GM12878 (cell line): ENCODE data around the gene PTCHD4. TPM values are rescaled to one million over a fixed set of nuclear protein-coding genes. Genes with fewer than 3 reads are reported as not detected.

Source experiments
- ATAC-seq: fragments of 200-7000 bp; cut with Tn5 transposase; 3 replicates; pipeline ENCODE4 v1.9.1; 2020; ENCODE audit warnings: mild to moderate bottlenecking, moderate library complexity
- BruUV-seq: library from RNA; stranded (reverse); fragments of 400-500 nt; replicated peaks from 2 replicates; lab custom pipeline; 2021; lab: Mats Ljungman, UMichigan
- CTCF ChIA-PET: fragments of 300-600 bp; sonication (Branson Sonifier 250); formaldehyde crosslinking; extraction: SDS; loops from one replicate; lab custom pipeline; 2021; ENCODE audit warnings: inconsistent platforms; lab: Yijun Ruan, JAX
- POLR2A ChIA-PET: fragments of 350-600 bp; formaldehyde crosslinking; extraction: SDS; loops from one replicate; lab custom pipeline; 2021; ENCODE audit warnings: inconsistent platforms; lab: Charles Lee
- RAD21 ChIA-PET: fragments of 300-600 bp; sonication (Branson Sonifier 250); formaldehyde crosslinking; loops from one replicate; lab custom pipeline; 2023; ENCODE audit warnings: antibody characterized with exemption; ENCODE audit not compliant: unreplicated experiment; lab: Charles Lee
- SMC1A ChIA-PET: fragments of 300-600 bp; sonication (Branson Sonifier 250); formaldehyde crosslinking; loops from one replicate; lab custom pipeline; 2023; ENCODE audit not compliant: unreplicated experiment, uncharacterized antibody; lab: Charles Lee
- DNase-seq: peaks from one replicate; pipeline ENCODE4 v3.0.0-alpha.2; 2011; ENCODE audit warnings: low read depth, low spot score
- FAIRE-seq: peaks from 3 replicates; lab custom pipeline; 2011; peaks lifted over from hg19 to GRCh38; lab: Jason Lieb, UNC
- H2AFZ ChIP-seq: 2 replicates; pipeline ENCODE4 v1.6.0; 2011; ENCODE audit warnings: low read depth, low read length, control low read depth; ENCODE audit not compliant: control insufficient read depth
- H3K27ac ChIP-seq: 2 replicates; pipeline ENCODE4 v1.5.1; 2011; ENCODE audit warnings: control low read depth; ENCODE audit not compliant: control insufficient read depth, insufficient read depth
- H3K27me3 ChIP-seq, 2 experiments: replicated peaks in 1 of 2; 2 replicates each; pipeline versions ENCODE4 v1.6.0 to v1.6.1; 2011; ENCODE audit warnings: low read length in 1 of 2; ENCODE audit not compliant: control insufficient read depth in 2 of 2, insufficient read depth in 2 of 2
- H3K36me3 ChIP-seq, 2 experiments: 2 replicates each; pipeline ENCODE4 v1.5.1; 2011; ENCODE audit warnings: low read length in 1 of 2; ENCODE audit not compliant: control insufficient read depth in 2 of 2, insufficient read depth in 2 of 2
- H3K4me1 ChIP-seq: 2 replicates; pipeline ENCODE4 v1.6.1; 2011; ENCODE audit warnings: mild to moderate bottlenecking, low read length, moderate library complexity, mixed read lengths; ENCODE audit not compliant: control insufficient read depth, insufficient read depth
- H3K4me2 ChIP-seq: 2 replicates; pipeline ENCODE4 v1.6.0; 2011; ENCODE audit warnings: control low read depth; ENCODE audit not compliant: control insufficient read depth, insufficient read depth
- H3K4me3 ChIP-seq: fragments of 200-600 bp; sonication (generic); 2 replicates; pipeline ENCODE4 v1.5.1; 2016
- H3K79me2 ChIP-seq: 2 replicates; pipeline ENCODE4 v1.6.0; 2011; ENCODE audit warnings: low read length; ENCODE audit not compliant: control insufficient read depth, insufficient read depth
- H3K9ac ChIP-seq: 2 replicates; pipeline ENCODE4 v1.8.0; 2011; ENCODE audit warnings: low read length, control low read depth, mixed read lengths; ENCODE audit not compliant: control insufficient read depth, insufficient read depth
- H3K9me3 ChIP-seq: replicated peaks from 3 replicates; pipeline ENCODE4 v1.5.1; 2011; ENCODE audit warnings: mild to moderate bottlenecking, low read length; ENCODE audit not compliant: control insufficient read depth, insufficient read depth
- H4K20me1 ChIP-seq: 2 replicates; pipeline ENCODE4 v1.6.0; 2011; ENCODE audit not compliant: control insufficient read depth, insufficient read depth
- BHLHE40 ChIP-seq, 2 experiments: fragments of 450-650 bp in 1 of 2; IDR thresholded peaks; 2 replicates each; pipeline ENCODE4 v1.6.1; 2011 to 2017; ENCODE audit warnings: low read depth in 2 of 2, borderline replicate concordance in 1 of 2, improper control_type of control experiment in 1 of 2, low read length in 1 of 2, mild to moderate bottlenecking in 1 of 2
- CHD4 ChIP-seq: fragments of 200-600 bp; sonication (generic); IDR thresholded peaks from 2 replicates; pipeline ENCODE4 v1.6.1; 2016; ENCODE audit warnings: mild to moderate bottlenecking
- KAT2A ChIP-seq: conservative IDR thresholded peaks from 2 replicates; pipeline ENCODE4 v1.6.1; 2011; ENCODE audit warnings: low read depth, low read length; ENCODE audit not compliant: control insufficient read depth
- MAX ChIP-seq: IDR thresholded peaks from 2 replicates; pipeline ENCODE4 v1.6.1; 2012; ENCODE audit warnings: low read depth, low read length, improper control_type of control experiment
- NFYA ChIP-seq: IDR thresholded peaks from 2 replicates; pipeline ENCODE4 v1.6.1; 2011; ENCODE audit warnings: low read depth, mild to moderate bottlenecking, low read length, improper control_type of control experiment, borderline replicate concordance
- NRF1 ChIP-seq: conservative IDR thresholded peaks from 2 replicates; pipeline ENCODE4 v1.6.1; 2011; ENCODE audit warnings: mild to moderate bottlenecking, low read depth, low read length, improper control_type of control experiment
- REST ChIP-seq: IDR thresholded peaks from 2 replicates; pipeline ENCODE4 v1.6.1; 2012; ENCODE audit warnings: mild to moderate bottlenecking, low read depth, low read length
- TCF12 ChIP-seq: IDR thresholded peaks from 2 replicates; pipeline ENCODE4 v1.6.1; 2011; ENCODE audit warnings: low read depth, mild to moderate bottlenecking, low read length
- TCF7 ChIP-seq: IDR thresholded peaks from 2 replicates; pipeline ENCODE4 v1.6.1; 2014; ENCODE audit warnings: antibody characterized with exemption, borderline replicate concordance
- ZNF687 ChIP-seq: fragments of 450-650 bp; IDR thresholded peaks from 2 replicates; pipeline ENCODE4 v1.6.1; 2017; ENCODE audit warnings: mild to moderate bottlenecking, moderate library complexity
- in situ Hi-C: fragments of 300-500 bp; cut with MboI; formaldehyde crosslinking; loops from 9 replicates; pipeline ENCODE4 v1.14.3; 2018; ENCODE audit warnings: mixed read lengths
- intact Hi-C: fragments of 100-400 bp; cut with micrococcal nuclease; formaldehyde crosslinking; loops from one replicate; pipeline ENCODE4 v1.14.2; 2022; ENCODE audit not compliant: unreplicated experiment
- polyA plus RNA-seq, 11 experiments: library from polyadenylated mRNA; depleted of rRNA in 4 of 11; unstranded in 6 of 11; stranded (reverse) in 5 of 11; fragments of >200 nt; fragmentation: Nextera tagmentation in 4 of 11; fragmentation: Illumina TruSeq in 1 of 11; extraction: Ambion mirVana in 4 of 11; extraction: Trizol in 1 of 11; gene quantifications; 1 replicate in 1 of 11; 2 replicates in 10 of 11; pipeline versions ENCODE4 v1.2.1 to v1.2.3, GENCODE V29; 2011 to 2016; ENCODE audit warnings: inconsistent platforms in 2 of 11, missing spikeins in 2 of 11, low read depth in 1 of 11
- total RNA-seq, 4 experiments: library from RNA; depleted of rRNA in 3 of 4; stranded (reverse); fragments of >200 nt in 3 of 4; fragmentation: Illumina TruSeq in 1 of 4; extraction: Trizol in 1 of 4; gene quantifications; 2 replicates each; pipeline versions ENCODE4 v1.2.1 to v1.2.3, GENCODE V29; 2013 to 2021

Gene PTCHD4
- total and polyA plus RNA-seq, 10 of the 15 experiments (the other 5 are each of a cell fraction or from before 2014, with no cell fraction given) = 0.02 to 0.17 (median 0.07) TPM; not detected in 3

- H3K4me2 ChIP-seq = no peak overlapping the region
- CTCF ChIA-PET = no interaction called here
These were observed 35.8 kb downstream of the PTCHD4 start for GRCh38 chr6:48075181-48075580.

More at GRCh38 chr6:48075181-48075580, 35.8 kb downstream of the PTCHD4 start:
- in situ Hi-C loops (no loop called here), intact Hi-C loops (no loop called here)
- POLR2A ChIA-PET = no interaction called here
- DNase-seq (no peak), ATAC-seq (no peak), FAIRE-seq (no peak)
- no peaks in the 10 kb centered on the region for H3K79me2 ChIP-seq
- H3K27ac ChIP-seq = no peak overlapping the region
- RAD21 ChIA-PET = no interaction called here
- no peaks in the 10 kb centered on the region for H3K36me3 ChIP-seq
- H3K27me3 ChIP-seq = no peaks in the 10 kb centered on the region
- no peak overlapping the region for H3K9ac ChIP-seq
- SMC1A ChIA-PET = no interaction called here
- H2AFZ ChIP-seq = no peak overlapping the region
- H3K4me1 ChIP-seq = no peaks in the 10 kb centered on the region
- H3K9me3 ChIP-seq = no peaks in the 10 kb centered on the region
- no peak overlapping the region for H3K4me3 ChIP-seq
- BruUV-seq = no TSS peak
- TF ChIP-seq CHD4 (no peak), TCF7 (no peak), MAX (no peak), ZNF687 (no peak), BHLHE40 (IDR thresholded peaks at IDR 0.05; ENCODE audit: borderline replicate concordance in 1 of 2, low read depth in 2 of 2, low read length in 1 of 2) (no peak), REST (no peak), NRF1 (no peak), TCF12 (no peak), KAT2A (no peak), NFYA (no peak)
- H4K20me1 ChIP-seq = no peaks in the 10 kb centered on the region
